CD4-positive, alpha-beta memory T cell (primary cell): Measurements from ENCODE around the gene CNOT8. TPM values are rescaled to one million over a fixed set of nuclear protein-coding genes. Genes with fewer than 3 reads are reported as not detected.

Experiments used
- microRNA-seq: library from miRNA; unstranded; fragments of <30 nt; microRNA quantifications from one replicate; pipeline ENCODE4 v1.2.0, GENCODE V29; 2021; ENCODE audit warnings: borderline replicate concordance, borderline number of aligned reads, borderline microRNAs expressed, mixed read lengths
- polyA plus RNA-seq, 2 donors: library from polyadenylated mRNA; unstranded; fragments of 300-500 nt; fragmentation: Illumina TruSeq; gene quantifications; one replicate each; pipeline ENCODE4 v1.2.3, GENCODE V29; 2021
- total RNA-seq, 2 experiments: library from RNA; stranded (reverse); gene quantifications; one replicate each; pipeline ENCODE4 v1.2.3, GENCODE V29; 2021

Gene CNOT8
- total and polyA plus RNA-seq, 4 experiments from 2014 or later, result 110 to 243 (median 139) TPM

Small RNA genes lying within 50 kb of the gene (microRNA-seq; reads per million reads assigned to microRNA genes)
- gene MIR378H, result not detected

Other genes with a start within 250 kb of the CNOT8 start
- 100 to 1,000 TPM; 152 to 159 TPM for gene LARP1, start 103.2 kb upstream of the CNOT8 start, total RNA-seq
- 10 to 100 TPM in 1 of 2 donors, 1 to 10 TPM in 1; 6.0 to 28.8 TPM for gene LARP1, start 103.2 kb upstream of the CNOT8 start, polyA plus RNA-seq
- under 1 TPM in 1 of 2 experiments, not detected in 1; 0.47 TPM for gene FAXDC2, start 8.0 kb upstream of the CNOT8 start, total RNA-seq
- 1 to 10 TPM in 1 of 2 donors, not detected in 1; 1.7 TPM for gene FAXDC2, start 8.0 kb upstream of the CNOT8 start, polyA plus RNA-seq
- gene GEMIN5, start 79.6 kb downstream of the CNOT8 start, total RNA-seq, result 10 to 100 TPM; 17.0 to 19.1 TPM
- gene GEMIN5, start 79.6 kb downstream of the CNOT8 start, polyA plus RNA-seq, result 10 to 100 TPM in 1 of 2 donors, 1 to 10 TPM in 1; 3.3 to 10.5 TPM
- 10 to 100 TPM; 28.0 to 33.1 TPM for gene MRPL22, start 82.4 kb downstream of the CNOT8 start, total RNA-seq
- 100 to 1,000 TPM in 1 of 2 donors, 10 to 100 TPM in 1; 97.0 to 101 TPM for gene MRPL22, start 82.4 kb downstream of the CNOT8 start, polyA plus RNA-seq
- not detected for gene KIF4B, start 155.1 kb downstream of the CNOT8 start, total RNA-seq
- gene KIF4B, start 155.1 kb downstream of the CNOT8 start, polyA plus RNA-seq, result not detected